Measurements from ENCODE around the gene CSDE1. TPM values are rescaled to one million over a fixed set of nuclear protein-coding genes. Genes with fewer than 3 reads are reported as not detected.

The CSDE1 gene
- total RNA-seq, 1 experiment from 2014 or later, result 595 TPM

- DNase-seq (ENCODE audit: low spot score), result no peak
- H3K9me3 Mint-ChIP-seq, result no peaks in the 10 kb centered on the region
- H3K36me3 Mint-ChIP-seq, result no peaks in the 10 kb centered on the region
- ChIA-PET CTCF (no interaction called here), POLR2A (no interaction called here)
- H3K27ac Mint-ChIP-seq, result no peak overlapping the region
- ATAC-seq, result no peak
- H3K4me1 Mint-ChIP-seq, result no peaks in the 10 kb centered on the region
- TF ChIP-seq, protein P1, sequence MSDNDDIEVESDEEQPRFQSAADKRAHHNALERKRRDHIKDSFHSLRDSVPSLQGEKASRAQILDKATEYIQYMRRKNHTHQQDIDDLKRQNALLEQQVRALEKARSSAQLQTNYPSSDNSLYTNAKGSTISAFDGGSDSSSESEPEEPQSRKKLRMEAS (CRISPR knock-in tag; IDR thresholded peaks at IDR 0.05), result no peak
- TF ChIP-seq GABPB1 (CRISPR knock-in tag; IDR thresholded peaks at IDR 0.05), result no peak
- no peak overlapping the region for H3K4me3 Mint-ChIP-seq
- H3K27me3 Mint-ChIP-seq (ENCODE audit: low read depth), result peaks cover 10% of the 10 kb centered on the region
These were observed 69.3 kb downstream of the CSDE1 start for GRCh38 chr1:114688526-114688925.

GRCh38 chr1:114685851-114686250 is 71.9 kb downstream of the CSDE1 start:
- no peaks in the 10 kb centered on the region for H3K9me3 Mint-ChIP-seq
- DNase-seq (ENCODE audit: low spot score), result no peak
- H3K27ac Mint-ChIP-seq, result no peak overlapping the region
- ChIA-PET CTCF (no interaction called here), POLR2A (no interaction called here)
- no peaks in the 10 kb centered on the region for H3K36me3 Mint-ChIP-seq
- H3K4me3 Mint-ChIP-seq, result no peak overlapping the region
- TF ChIP-seq TP53 (CRISPR knock-in tag; IDR thresholded peaks at IDR 0.05) (no peak), STAT6 (CRISPR knock-in tag; conservative IDR thresholded peaks at IDR 0.05; ENCODE audit: low read depth) (no peak), HMGXB4 (CRISPR knock-in tag; IDR thresholded peaks at IDR 0.05) (no peak), ZBTB21 (CRISPR knock-in tag; IDR thresholded peaks at IDR 0.05; ENCODE audit: borderline replicate concordance) (no peak), JAZF1 (CRISPR knock-in tag; IDR thresholded peaks at IDR 0.05) (no peak), MYBL2 (CRISPR knock-in tag; IDR thresholded peaks at IDR 0.05) (no peak), MXD4 (CRISPR knock-in tag; IDR thresholded peaks at IDR 0.05; ENCODE audit: borderline replicate concordance) (no peak), ZNF396 (CRISPR knock-in tag; IDR thresholded peaks at IDR 0.05; ENCODE audit: borderline replicate concordance) (no peak), ZNF138 (CRISPR knock-in tag; conservative IDR thresholded peaks at IDR 0.05) (no peak), NR1H2 (CRISPR knock-in tag; IDR thresholded peaks at IDR 0.05) (no peak), IRF2 (CRISPR knock-in tag; IDR thresholded peaks at IDR 0.05; ENCODE audit: borderline replicate concordance, low read depth) (no peak), KAT7 (CRISPR knock-in tag; IDR thresholded peaks at IDR 0.05; ENCODE audit: borderline replicate concordance) (no peak), CTCF (IDR thresholded peaks at IDR 0.05) (no peak), EMX1 (CRISPR knock-in tag; IDR thresholded peaks at IDR 0.05) (no peak)
- TF ChIP-seq, protein P2, sequence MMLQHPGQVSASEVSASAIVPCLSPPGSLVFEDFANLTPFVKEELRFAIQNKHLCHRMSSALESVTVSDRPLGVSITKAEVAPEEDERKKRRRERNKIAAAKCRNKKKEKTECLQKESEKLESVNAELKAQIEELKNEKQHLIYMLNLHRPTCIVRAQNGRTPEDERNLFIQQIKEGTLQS (CRISPR knock-in tag; conservative IDR thresholded peaks at IDR 0.05), result no peak
- TF ChIP-seq, protein P3, sequence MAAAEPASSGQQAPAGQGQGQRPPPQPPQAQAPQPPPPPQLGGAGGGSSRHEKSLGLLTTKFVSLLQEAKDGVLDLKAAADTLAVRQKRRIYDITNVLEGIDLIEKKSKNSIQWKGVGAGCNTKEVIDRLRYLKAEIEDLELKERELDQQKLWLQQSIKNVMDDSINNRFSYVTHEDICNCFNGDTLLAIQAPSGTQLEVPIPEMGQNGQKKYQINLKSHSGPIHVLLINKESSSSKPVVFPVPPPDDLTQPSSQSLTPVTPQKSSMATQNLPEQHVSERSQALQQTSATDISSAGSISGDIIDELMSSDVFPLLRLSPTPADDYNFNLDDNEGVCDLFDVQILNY (CRISPR knock-in tag; IDR thresholded peaks at IDR 0.05), result no peak
- TF ChIP-seq, protein P4, sequence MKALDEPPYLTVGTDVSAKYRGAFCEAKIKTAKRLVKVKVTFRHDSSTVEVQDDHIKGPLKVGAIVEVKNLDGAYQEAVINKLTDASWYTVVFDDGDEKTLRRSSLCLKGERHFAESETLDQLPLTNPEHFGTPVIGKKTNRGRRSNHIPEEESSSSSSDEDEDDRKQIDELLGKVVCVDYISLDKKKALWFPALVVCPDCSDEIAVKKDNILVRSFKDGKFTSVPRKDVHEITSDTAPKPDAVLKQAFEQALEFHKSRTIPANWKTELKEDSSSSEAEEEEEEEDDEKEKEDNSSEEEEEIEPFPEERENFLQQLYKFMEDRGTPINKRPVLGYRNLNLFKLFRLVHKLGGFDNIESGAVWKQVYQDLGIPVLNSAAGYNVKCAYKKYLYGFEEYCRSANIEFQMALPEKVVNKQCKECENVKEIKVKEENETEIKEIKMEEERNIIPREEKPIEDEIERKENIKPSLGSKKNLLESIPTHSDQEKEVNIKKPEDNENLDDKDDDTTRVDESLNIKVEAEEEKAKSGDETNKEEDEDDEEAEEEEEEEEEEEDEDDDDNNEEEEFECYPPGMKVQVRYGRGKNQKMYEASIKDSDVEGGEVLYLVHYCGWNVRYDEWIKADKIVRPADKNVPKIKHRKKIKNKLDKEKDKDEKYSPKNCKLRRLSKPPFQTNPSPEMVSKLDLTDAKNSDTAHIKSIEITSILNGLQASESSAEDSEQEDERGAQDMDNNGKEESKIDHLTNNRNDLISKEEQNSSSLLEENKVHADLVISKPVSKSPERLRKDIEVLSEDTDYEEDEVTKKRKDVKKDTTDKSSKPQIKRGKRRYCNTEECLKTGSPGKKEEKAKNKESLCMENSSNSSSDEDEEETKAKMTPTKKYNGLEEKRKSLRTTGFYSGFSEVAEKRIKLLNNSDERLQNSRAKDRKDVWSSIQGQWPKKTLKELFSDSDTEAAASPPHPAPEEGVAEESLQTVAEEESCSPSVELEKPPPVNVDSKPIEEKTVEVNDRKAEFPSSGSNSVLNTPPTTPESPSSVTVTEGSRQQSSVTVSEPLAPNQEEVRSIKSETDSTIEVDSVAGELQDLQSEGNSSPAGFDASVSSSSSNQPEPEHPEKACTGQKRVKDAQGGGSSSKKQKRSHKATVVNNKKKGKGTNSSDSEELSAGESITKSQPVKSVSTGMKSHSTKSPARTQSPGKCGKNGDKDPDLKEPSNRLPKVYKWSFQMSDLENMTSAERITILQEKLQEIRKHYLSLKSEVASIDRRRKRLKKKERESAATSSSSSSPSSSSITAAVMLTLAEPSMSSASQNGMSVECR (CRISPR knock-in tag; IDR thresholded peaks at IDR 0.05; ENCODE audit: borderline replicate concordance), result no peak
- TF ChIP-seq, protein P1 (CRISPR knock-in tag; IDR thresholded peaks at IDR 0.05), result no peak
- no peaks in the 10 kb centered on the region for H3K4me1 Mint-ChIP-seq
- H3K27me3 Mint-ChIP-seq (ENCODE audit: low read depth), result peaks cover 10% of the 10 kb centered on the region
- no peak for ATAC-seq

Data from WTC11 (cell line).